GM12875 (cell line): ENCODE measurements around the gene PTPN4.

Source experiments
- H3K4me3 ChIP-seq: one replicate; pipeline ENCODE4 v1.5.1; 2011; ENCODE audit warnings: low read depth, low read length, control low read depth
- TF ChIP-seq, protein P1 (sequence below): IDR thresholded peaks from 2 replicates; pipeline ENCODE4 v1.5.1; 2011; ENCODE audit warnings: low read depth, mild to moderate bottlenecking, control low read depth, inconsistent platforms, low read length, moderate library complexity, borderline replicate concordance; ENCODE audit not compliant: insufficient read depth

Gene PTPN4

DNA sequence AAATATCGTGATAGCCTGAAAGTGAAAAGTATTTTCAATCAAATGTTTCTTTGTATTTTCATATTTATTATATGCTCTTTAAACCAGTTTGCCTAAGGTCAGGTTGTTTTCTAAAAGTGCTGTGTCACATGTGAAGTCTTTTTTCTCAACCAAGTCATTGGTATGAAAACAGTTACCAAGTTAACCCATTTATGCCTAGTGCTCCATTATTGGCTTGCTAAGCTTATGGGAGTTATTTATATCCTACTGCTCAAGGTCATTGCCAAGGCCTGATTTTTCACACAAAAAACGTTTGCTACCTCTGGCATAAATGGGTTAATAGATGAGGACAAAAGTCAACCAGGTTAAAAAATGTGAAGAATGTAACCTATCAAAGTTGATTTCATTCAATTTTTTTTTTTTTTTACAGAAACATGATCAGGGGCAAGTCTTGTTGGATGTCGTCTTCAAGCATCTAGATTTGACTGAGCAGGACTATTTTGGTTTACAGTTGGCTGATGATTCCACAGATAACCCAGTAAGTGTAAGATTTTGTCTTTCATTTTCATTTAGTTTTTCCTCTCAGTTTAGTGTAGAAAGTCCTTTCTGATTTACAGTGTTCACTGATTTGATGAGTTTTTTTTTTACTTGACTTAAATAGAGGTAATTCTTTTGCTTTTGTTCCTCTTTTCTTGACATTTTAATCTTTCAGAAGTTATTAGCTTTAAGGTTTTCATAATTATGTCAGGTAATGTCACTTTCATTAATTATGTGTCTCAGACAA, 102.6 kb downstream of the PTPN4 start:
- H3K4me3 ChIP-seq: no peak overlapping the region
- TF ChIP-seq, protein P1, sequence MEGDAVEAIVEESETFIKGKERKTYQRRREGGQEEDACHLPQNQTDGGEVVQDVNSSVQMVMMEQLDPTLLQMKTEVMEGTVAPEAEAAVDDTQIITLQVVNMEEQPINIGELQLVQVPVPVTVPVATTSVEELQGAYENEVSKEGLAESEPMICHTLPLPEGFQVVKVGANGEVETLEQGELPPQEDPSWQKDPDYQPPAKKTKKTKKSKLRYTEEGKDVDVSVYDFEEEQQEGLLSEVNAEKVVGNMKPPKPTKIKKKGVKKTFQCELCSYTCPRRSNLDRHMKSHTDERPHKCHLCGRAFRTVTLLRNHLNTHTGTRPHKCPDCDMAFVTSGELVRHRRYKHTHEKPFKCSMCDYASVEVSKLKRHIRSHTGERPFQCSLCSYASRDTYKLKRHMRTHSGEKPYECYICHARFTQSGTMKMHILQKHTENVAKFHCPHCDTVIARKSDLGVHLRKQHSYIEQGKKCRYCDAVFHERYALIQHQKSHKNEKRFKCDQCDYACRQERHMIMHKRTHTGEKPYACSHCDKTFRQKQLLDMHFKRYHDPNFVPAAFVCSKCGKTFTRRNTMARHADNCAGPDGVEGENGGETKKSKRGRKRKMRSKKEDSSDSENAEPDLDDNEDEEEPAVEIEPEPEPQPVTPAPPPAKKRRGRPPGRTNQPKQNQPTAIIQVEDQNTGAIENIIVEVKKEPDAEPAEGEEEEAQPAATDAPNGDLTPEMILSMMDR: no peak

DNA sequence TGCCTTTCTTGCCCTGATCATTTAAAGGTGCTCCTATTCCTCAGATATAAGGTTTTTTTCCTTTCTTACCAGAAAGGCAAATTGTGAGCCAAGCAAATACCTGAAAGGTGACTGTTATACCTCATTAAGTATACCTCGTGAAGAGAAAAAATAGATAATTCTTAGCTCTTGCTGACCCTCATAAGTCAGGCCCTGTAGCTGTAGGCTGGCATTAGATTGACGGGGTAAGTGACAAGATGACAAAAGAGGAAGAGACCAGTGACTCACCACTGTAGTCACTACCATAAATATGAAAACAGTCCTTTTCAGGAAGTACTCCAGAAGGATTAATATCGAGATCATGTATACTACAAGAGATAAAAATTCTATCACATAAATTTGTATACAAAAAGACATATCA, 104.6 kb downstream of the PTPN4 start:
- TF ChIP-seq, protein P1: no peak

DNA sequence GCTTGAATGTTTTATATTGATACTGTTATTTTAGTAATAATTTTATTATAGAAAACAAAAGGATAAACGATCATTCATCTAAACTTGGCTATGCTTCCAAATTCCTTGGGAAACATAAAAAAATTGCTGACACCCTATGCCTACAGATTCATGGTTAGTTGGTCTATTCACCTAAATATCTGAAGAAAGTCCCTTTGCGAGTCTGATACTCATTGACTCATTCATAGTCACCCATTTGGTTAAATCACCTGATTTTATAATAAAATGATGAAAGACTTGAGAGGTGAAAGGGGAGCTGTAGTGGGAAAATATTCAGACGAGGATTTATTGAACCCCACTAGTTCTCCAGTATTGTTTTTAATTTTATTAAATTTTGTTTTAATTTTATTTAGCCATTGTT, 112.0 kb downstream of the PTPN4 start:
- TF ChIP-seq, protein P1: no peak
- H3K4me3 ChIP-seq: no peak overlapping the region

More for the DNA sequence above, 104.6 kb downstream of the PTPN4 start:
- H3K4me3 ChIP-seq: no peak overlapping the region

DNA sequence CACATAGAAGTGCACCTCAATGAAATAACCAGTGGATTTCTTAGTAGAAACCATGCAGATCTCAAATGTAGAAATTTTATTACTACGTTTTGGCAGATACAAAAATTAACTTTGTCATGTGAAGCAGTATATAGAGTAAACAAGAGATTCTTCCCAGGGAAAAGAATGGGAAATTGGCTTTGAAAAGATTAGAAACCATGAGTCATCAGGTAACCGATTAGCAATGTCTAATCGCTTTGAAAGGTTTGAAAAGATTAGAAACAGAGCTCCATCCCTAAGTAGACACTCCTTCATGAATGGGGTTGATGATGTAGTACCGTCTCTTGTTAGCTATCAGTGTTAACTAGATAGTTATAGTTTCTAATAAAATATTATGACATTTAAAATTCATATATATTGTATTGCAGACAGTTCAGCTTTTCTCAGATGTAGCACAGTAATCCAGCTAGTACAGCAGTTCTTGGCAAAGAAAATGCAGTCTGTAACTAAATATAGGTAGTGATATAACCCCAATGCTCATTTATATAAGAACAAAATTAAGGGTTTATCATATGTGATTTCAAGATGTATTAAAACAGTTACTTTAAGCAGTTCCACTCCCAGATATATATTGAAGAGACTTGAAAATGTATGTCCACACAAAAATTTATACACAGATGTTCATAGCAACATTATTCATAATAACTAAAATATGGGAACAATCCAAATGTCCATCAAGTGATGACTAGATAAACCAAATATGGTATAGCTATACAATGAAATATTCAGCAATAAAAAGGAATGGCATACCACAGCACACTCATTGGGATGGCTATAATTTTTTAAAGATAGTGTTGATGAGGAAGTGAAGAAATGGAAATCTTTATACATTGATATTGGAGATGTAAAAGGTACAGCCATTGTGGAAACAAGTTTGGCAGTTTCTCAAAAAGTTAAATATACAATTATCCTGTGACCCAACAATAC, 113.9 kb downstream of the PTPN4 start:
- H3K4me3 ChIP-seq: no peak overlapping the region
- TF ChIP-seq, protein P1: no peak

DNA sequence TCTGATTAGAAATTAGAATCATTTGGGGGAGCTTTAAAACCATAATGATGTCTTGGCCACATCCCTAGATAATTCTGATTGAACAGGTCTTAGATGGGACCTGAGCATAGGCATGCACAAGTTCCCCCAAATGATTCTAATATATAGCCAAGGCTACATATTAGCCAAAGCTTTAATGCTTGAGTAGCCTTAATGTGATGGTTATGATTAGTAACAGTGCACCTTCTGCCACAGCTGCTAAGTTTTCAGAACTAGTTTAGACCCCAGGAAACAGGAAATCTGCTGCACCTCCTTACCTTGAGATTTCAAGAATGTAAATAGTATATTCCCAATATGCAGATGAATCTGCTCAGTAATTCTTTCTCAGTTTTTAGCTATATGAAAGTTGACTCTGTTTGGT, 119.8 kb downstream of the PTPN4 start:
- no peak overlapping the region for H3K4me3 ChIP-seq
- TF ChIP-seq, protein P1: no peak

DNA sequence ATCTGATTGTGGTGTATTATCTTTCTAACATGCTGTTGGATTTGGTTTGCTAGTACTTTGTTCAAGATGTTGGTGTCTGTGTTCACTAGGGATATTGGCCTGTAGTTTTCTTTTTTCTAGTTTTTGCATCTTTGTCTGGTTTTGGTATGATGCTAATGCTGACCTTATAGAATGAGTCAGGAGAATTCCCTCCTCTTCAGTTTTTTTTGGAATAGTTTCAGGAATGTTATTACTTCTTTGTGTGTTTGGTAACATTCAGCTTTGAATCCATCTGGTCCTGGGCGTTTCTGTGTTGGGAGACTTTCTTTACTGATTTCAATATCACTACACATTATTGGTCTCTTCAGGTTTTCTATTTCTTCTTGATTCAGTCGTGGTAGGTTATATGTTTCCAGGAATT, 129.0 kb downstream of the PTPN4 start:
- H3K4me3 ChIP-seq: no peak overlapping the region
- TF ChIP-seq, protein P1: no peak
